Amniotic stem cell (primary cell): ENCODE data around the gene CPEB2.

Experiments used
- DNase-seq: peaks from one replicate; lab custom pipeline; 2025; lab: John Stamatoyannopoulos, UW

The CPEB2 gene

GRCh38 chr4:15118292-15118691, 116.0 kb downstream of the CPEB2 start:
- DNase-seq, result no peak
